Activated CD8-positive, alpha-beta T cell treated with anti-CD3 and anti-CD28 coated beads, Interleukin-2, amount 10 ng/mL, durations not matched to agents 7 days and 5 days (primary cell): ENCODE results near the gene RASSF8. TPM values are rescaled to one million over a fixed set of nuclear protein-coding genes. Genes with fewer than 3 reads are reported as not detected.

Experiments used
- ATAC-seq: fragments of 150-1000 bp; cut with Tn5 transposase; one replicate; pipeline ENCODE4 v1.10.0; 2021; ENCODE audit warnings: moderate library complexity
- CTCF ChIA-PET: fragments of 350-600 bp; sonication (Branson Sonifier 250); formaldehyde crosslinking; loops from one replicate; lab custom pipeline; 2021; ENCODE audit warnings: antibody characterized with exemption; lab: Charles Lee
- POLR2A ChIA-PET: fragments of 350-600 bp; sonication (Branson Sonifier 250); formaldehyde crosslinking; loops from one replicate; lab custom pipeline; 2021; ENCODE audit warnings: antibody characterized with exemption; lab: Charles Lee
- DNase-seq: peaks from one replicate; pipeline ENCODE4 v3.0.0-alpha.2; 2020
- H3K27ac Mint-ChIP-seq: one replicate; pipeline ENCODE4 v1.8.0; 2021; ENCODE audit warnings: mild to moderate bottlenecking, mixed read lengths
- H3K27me3 Mint-ChIP-seq: one replicate; pipeline ENCODE4 v1.8.0; 2021; ENCODE audit warnings: low read depth, mixed read lengths
- H3K36me3 Mint-ChIP-seq: one replicate; pipeline ENCODE4 v1.8.0; 2021; ENCODE audit warnings: low read depth, mixed read lengths
- H3K4me1 Mint-ChIP-seq: one replicate; pipeline ENCODE4 v1.8.0; 2021; ENCODE audit warnings: low read depth, mixed read lengths
- H3K4me3 Mint-ChIP-seq: one replicate; pipeline ENCODE4 v1.8.0; 2021; ENCODE audit warnings: mild to moderate bottlenecking, mixed read lengths
- H3K9me3 Mint-ChIP-seq: one replicate; pipeline ENCODE4 v1.8.0; 2022; ENCODE audit warnings: mixed read lengths; ENCODE audit not compliant: insufficient read depth
- total RNA-seq, 2 experiments: library from RNA; stranded (reverse); gene quantifications; one replicate each; pipeline ENCODE4 v1.2.3, GENCODE V29; 2021

The RASSF8 gene
- total RNA-seq, 2 experiments from 2014 or later, result 1.0 TPM

DNA sequence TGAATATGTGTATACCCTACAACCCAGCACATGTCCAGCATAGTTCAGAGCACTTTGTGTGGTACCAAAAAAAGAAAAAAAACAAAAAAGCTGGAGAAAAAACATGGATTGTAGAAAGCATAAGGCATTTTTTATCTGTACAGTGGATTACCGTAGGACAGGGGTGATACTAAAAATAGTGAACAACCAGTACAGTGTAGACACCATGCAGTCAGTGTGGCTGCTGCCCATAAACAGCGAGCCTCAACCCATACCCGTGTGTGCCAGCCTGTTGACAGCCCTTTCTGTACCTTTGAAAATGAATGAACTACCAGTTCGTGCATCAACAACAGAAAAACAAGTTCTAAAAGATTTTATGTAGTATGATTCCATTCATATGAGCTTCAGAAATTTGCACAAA lies 25.1 kb downstream of the RASSF8 start:
- ChIA-PET CTCF (no interaction called here), POLR2A (no interaction called here)
- Mint-ChIP-seq H3K27ac (no peak overlapping the region), H3K4me1 (no peaks in the 10 kb centered on the region), H3K4me3 (no peak overlapping the region), H3K27me3 (peaks cover 4% of the 10 kb centered on the region), H3K36me3 (no peaks in the 10 kb centered on the region), H3K9me3 (no peaks in the 10 kb centered on the region)
- no peak for DNase-seq
- no peak for ATAC-seq

DNA sequence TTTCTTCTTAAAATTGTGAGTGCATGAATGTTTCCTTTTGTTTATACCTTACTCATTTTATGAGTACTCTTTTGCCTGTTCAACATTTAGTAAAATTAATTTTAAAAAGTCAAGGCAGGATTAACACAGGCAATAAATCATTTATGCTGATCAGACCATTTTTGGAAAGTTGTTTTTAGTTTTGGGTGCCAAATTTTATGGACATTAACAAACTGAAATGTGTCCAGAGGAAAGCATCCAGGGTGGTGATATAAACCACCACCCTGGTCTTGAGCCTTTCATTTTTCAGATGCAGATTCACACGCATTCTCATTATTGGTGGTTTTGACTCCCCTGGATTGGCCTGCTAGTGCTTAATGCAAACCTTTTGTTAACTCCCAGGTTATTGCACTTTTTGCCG lies 26.3 kb downstream of the RASSF8 start:
- ChIA-PET CTCF (no interaction called here), POLR2A (no interaction called here)
- H3K27ac Mint-ChIP-seq, result no peak overlapping the region
- no peak for DNase-seq
- H3K4me3 Mint-ChIP-seq, result no peak overlapping the region
- no peaks in the 10 kb centered on the region for H3K9me3 Mint-ChIP-seq
- H3K36me3 Mint-ChIP-seq, result no peaks in the 10 kb centered on the region
- H3K27me3 Mint-ChIP-seq, result no peaks in the 10 kb centered on the region
- ATAC-seq, result no peak
- no peaks in the 10 kb centered on the region for H3K4me1 Mint-ChIP-seq

DNA sequence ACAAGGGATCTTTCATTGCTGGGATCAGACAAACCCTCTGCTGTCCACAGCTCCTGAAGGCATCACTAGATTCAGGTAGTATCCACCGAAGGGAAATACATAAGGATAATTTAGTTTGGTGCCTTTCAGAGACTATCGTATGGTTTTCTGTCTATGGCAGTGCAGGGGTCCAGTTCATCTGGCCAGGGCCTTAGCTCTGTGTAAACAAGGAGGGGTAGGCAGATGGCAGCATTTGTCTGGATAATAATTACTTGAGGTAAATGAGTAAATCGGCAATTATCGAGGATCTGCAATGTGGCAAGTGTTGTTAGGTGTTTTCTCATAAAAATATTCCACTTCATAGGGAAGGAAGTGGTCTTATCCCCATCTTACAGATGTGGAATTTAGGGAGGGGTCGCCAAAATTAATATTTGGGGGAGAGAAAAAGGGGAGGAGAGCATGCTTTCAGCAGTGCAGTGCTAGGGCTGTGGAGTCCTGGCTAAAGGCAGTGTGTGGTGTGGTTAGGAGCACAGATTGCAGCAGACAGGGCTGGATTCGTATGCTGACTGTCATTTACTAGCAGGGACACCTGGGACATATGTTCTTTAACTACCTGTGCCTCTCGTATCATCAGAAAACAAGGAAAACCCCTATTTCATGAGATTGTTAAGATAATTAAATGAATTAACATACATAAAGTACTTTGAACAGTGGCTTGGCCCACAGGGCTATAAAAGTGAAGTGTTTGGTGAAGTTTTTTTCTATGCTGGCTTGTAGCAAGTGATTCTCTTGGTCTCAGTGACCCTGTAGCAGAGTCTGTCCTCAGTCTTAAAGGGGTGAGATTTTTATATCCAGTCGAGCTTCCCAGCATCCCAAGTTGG lies 27.1 kb downstream of the RASSF8 start:
- H3K36me3 Mint-ChIP-seq, result no peaks in the 10 kb centered on the region
- no peaks in the 10 kb centered on the region for H3K9me3 Mint-ChIP-seq
- H3K4me1 Mint-ChIP-seq, result no peaks in the 10 kb centered on the region
- ChIA-PET CTCF (no interaction called here), POLR2A (no interaction called here)
- DNase-seq (no peak), ATAC-seq (no peak)
- no peak overlapping the region for H3K4me3 Mint-ChIP-seq
- no peak overlapping the region for H3K27ac Mint-ChIP-seq
- no peaks in the 10 kb centered on the region for H3K27me3 Mint-ChIP-seq

DNA sequence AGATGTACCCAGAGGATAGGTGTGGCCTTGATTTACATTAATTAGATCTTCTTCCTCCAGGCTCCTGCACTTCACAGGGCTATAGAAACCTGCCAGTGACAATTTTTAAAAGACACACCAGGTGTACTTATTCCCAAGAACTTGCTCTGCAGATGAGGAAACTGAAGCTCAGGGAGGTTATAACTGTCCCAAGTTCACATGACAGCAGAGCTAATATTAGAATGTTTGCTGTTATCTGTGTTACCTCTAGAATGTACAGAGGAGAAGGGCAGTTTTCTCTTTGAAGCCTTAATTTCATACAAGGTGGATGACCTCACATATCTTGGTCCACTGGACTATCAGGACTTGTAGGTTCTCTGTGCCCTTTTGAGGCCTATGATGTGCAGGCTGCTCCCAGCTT lies 27.7 kb downstream of the RASSF8 start:
- POLR2A ChIA-PET, result no interaction called here
- ATAC-seq (no peak), DNase-seq (no peak)
- CTCF ChIA-PET, result no interaction called here
- Mint-ChIP-seq H3K36me3 (no peaks in the 10 kb centered on the region), H3K4me1 (no peaks in the 10 kb centered on the region), H3K27me3 (no peaks in the 10 kb centered on the region), H3K27ac (no peak overlapping the region), H3K9me3 (no peaks in the 10 kb centered on the region), H3K4me3 (no peak overlapping the region)

DNA sequence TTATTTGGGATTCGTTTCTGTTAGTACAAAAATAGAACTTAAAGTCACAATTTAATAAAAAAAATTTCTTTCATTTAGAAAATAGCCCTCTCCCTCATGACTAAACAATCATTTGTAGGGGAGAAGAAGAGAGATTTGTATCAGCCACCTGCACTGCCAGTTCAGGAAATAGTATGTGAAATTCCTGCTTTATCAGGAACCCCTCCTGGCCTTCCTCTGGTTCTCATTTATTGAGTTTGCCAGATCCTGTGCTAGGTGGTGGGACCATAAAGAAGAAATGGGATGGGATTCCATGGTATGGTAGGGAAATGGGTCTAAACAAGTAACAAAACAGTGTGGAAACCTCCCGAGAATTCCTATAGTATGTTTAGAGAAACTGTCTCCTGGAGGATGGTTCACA lies 30.0 kb downstream of the RASSF8 start:
- no peaks in the 10 kb centered on the region for H3K27me3 Mint-ChIP-seq
- H3K4me1 Mint-ChIP-seq, result no peaks in the 10 kb centered on the region
- ChIA-PET CTCF (interaction anchor here (1.1 kb wide), 1 partner anchor 10 kb away, joined by 3 read pairs; no protein-coding TSS in a partner anchor), POLR2A (no interaction called here)
- no peaks in the 10 kb centered on the region for H3K9me3 Mint-ChIP-seq
- ATAC-seq (no peak), DNase-seq (no peak)
- H3K27ac Mint-ChIP-seq, result no peak overlapping the region
- H3K4me3 Mint-ChIP-seq, result no peak overlapping the region
- H3K36me3 Mint-ChIP-seq, result no peaks in the 10 kb centered on the region

DNA sequence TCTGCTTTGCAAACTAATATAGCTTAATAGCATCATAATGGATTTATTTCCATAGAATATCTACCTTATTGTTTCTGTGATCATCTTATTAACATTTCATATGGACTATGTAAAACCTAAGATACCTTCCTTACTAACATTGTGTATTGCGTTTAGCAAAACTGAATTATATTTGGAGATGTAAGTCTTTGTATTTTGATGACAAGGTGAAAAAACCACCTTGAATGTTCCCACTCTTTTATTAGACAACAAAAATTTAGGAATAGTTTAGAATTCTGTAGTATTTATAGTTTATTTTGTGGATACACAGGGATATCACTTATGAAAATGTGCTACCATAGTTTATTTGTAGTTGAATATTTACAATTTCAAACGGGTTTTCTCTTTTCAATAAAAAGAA lies 32.0 kb downstream of the RASSF8 start:
- no peak for ATAC-seq
- no peaks in the 10 kb centered on the region for H3K4me1 Mint-ChIP-seq
- POLR2A ChIA-PET, result interaction anchor here (0.9 kb wide), 1 partner anchor 11 kb away, joined by 3 read pairs; no protein-coding TSS in a partner anchor
- H3K36me3 Mint-ChIP-seq, result no peaks in the 10 kb centered on the region
- H3K9me3 Mint-ChIP-seq, result no peaks in the 10 kb centered on the region
- H3K4me3 Mint-ChIP-seq, result no peak overlapping the region
- peaks cover 2% of the 10 kb centered on the region for H3K27me3 Mint-ChIP-seq
- CTCF ChIA-PET, result no interaction called here
- H3K27ac Mint-ChIP-seq, result no peak overlapping the region
- DNase-seq, result no peak

DNA sequence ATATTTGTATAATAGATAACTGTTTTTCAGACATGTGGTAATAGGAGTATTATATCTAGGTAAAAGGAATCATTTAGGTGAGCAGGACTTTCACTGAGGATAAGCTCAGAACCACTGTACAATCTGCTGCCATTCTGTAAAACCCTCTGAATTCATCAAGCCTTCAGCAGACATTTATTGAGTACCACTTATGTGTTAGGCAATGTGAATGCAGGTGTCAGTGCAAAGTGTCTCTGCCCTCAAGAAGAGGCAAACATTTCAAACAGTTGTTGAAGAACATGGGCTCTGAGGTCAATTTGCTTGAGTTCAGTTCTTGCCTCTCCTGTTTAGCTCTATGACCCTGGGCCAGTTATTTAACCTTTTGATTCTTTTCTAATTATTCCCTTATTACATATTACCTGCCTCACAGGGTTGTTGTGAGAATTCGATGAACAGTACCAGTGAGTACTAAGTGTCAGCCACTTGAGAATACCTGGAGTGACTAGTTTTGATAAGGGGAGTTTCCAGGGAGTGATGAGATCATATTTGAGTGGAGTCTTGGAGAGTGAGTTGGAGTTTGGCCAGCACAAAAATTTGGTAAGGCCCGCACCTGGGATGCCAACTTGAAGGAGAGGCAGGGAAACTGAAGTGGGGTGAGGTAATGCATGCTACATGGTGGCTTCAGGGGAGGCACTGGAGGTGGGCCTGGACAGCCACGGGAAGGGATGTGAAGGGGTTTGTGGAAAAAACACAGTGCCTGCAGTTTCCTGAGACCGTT lies 33.7 kb downstream of the RASSF8 start:
- no peak overlapping the region for H3K4me3 Mint-ChIP-seq
- POLR2A ChIA-PET, result no interaction called here
- ATAC-seq (no peak), DNase-seq (no peak)
- H3K27ac Mint-ChIP-seq, result no peak overlapping the region
- peaks cover 5% of the 10 kb centered on the region for H3K27me3 Mint-ChIP-seq
- H3K9me3 Mint-ChIP-seq, result no peaks in the 10 kb centered on the region
- H3K4me1 Mint-ChIP-seq, result no peaks in the 10 kb centered on the region
- no peaks in the 10 kb centered on the region for H3K36me3 Mint-ChIP-seq
- CTCF ChIA-PET, result no interaction called here

DNA sequence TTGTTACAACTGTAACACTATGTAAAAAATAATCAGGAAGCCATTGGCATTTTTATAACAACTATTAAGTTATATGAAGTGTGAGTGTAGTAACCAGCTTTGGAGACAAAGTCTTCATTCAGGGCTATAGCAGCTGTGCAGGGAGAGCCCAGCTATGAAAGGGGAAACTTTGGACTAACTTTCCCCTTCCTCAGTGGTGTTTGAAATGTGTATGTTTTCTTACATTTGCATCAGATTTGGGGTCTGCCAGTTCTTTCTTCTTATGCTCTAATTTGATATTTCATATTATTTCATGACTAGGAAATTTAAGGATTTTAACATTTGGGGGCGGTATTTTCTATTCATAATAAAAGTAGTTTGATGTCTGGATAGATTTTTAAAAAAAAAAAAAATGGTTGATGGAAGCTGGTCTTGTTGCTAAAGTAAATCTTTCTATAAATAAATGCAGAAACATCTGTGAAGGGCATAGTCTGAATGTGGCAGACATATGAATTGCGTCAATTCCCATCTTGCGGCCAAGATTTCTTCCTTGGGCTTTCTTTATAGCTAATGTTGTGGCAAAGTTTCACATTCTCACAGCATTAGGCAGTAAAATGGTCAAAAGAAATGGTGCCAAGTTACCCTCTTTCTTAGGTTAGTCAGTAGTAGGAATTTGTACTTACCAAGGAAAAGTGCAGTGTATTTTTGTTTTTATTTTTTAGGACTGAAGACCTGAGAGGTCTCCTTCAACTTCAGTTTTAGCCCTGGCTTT lies 35.6 kb downstream of the RASSF8 start:
- Mint-ChIP-seq H3K9me3 (no peaks in the 10 kb centered on the region), H3K27me3 (peaks cover 5% of the 10 kb centered on the region), H3K4me3 (no peak overlapping the region), H3K27ac (no peak overlapping the region), H3K4me1 (no peaks in the 10 kb centered on the region), H3K36me3 (no peaks in the 10 kb centered on the region)
- ChIA-PET CTCF (no interaction called here), POLR2A (interaction anchor here (0.7 kb wide), 1 partner anchor 121 kb away, joined by 3 read pairs; no protein-coding TSS in a partner anchor)
- DNase-seq (no peak), ATAC-seq (no peak)

DNA sequence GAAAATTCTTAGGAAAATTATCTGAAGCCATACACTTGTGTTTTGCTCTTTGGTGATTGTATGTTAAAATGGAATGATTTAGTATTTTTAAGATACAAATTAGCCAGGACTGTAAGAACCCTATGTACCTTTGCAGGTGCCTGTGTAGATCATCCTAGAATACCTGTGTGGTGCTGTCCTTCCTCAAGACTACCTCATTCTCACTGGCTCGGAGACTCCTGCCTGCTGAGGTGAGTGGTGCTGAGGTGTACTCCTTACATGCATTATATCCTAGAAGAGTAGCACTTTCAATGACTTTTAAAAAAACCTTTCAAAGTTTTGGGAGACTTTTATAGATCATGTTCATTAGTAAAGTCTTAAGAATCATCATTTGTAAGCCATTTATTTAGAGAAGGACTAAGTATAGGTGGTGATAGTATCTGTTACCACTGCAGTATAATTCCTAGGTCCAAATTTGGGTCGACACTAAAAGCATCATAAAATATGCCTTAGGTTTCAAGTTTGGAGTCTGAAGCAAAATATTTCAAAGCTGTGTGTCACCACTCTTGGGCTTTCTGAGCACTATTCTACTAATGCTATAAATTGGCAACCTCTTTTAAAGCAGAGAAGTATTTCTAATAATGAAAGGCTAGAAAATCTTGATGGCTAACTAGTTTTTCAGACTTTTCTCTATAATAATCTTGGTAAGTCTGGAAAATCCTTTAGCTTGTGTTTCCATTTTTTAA lies 36.6 kb downstream of the RASSF8 start:
- DNase-seq (no peak), ATAC-seq (no peak)
- peaks cover 5% of the 10 kb centered on the region for H3K27me3 Mint-ChIP-seq
- CTCF ChIA-PET, result no interaction called here
- H3K36me3 Mint-ChIP-seq, result no peaks in the 10 kb centered on the region
- no peaks in the 10 kb centered on the region for H3K4me1 Mint-ChIP-seq
- no peaks in the 10 kb centered on the region for H3K9me3 Mint-ChIP-seq
- no peak overlapping the region for H3K4me3 Mint-ChIP-seq
- no peak overlapping the region for H3K27ac Mint-ChIP-seq
- POLR2A ChIA-PET, result no interaction called here

DNA sequence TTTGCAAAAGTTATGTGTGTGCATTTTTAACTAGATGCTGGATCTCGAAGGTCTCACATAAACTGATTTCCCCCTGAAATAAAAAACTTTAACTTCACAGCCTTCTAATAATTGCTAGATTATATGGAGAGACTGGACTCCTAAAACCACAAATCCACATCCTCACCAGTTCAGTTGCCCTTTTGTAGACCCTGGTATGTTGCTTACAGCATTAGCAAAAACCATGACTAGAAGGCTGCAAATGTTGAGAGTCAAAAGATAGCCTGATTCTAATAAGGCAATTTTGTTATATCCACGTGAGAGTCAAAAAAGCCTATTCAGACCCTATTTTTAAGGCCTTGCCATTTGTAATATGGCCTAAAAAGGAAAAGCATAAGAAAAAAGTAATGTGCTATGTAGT lies 37.4 kb downstream of the RASSF8 start:
- DNase-seq, result no peak
- POLR2A ChIA-PET, result no interaction called here
- no peak for ATAC-seq
- Mint-ChIP-seq H3K36me3 (no peaks in the 10 kb centered on the region), H3K27ac (no peak overlapping the region), H3K27me3 (peaks cover 5% of the 10 kb centered on the region), H3K4me1 (no peaks in the 10 kb centered on the region), H3K4me3 (no peak overlapping the region), H3K9me3 (no peaks in the 10 kb centered on the region)
- CTCF ChIA-PET, result no interaction called here

DNA sequence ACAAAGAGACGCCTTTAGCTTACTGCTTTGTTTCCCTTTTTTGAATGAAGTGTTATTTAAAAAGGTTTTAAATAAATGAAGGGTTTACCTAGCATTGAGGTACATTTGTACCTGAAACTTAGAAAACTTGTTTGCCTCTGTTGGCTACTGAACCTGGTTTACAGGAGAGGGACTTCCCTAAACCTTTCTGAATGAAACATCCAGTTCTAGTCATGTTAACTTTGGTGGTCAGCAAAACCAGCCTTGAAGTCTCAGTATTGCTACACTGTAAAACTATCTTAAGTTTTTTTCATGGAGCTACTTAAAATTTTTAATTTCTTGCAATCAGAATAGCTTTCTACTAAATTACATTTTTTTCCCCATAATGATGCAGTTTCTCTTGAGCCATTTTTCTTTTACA lies 38.2 kb downstream of the RASSF8 start:
- Mint-ChIP-seq H3K9me3 (no peaks in the 10 kb centered on the region), H3K36me3 (no peaks in the 10 kb centered on the region), H3K27me3 (peaks cover 5% of the 10 kb centered on the region), H3K4me3 (no peak overlapping the region), H3K27ac (no peak overlapping the region), H3K4me1 (no peaks in the 10 kb centered on the region)
- DNase-seq (no peak), ATAC-seq (no peak)
- POLR2A ChIA-PET, result no interaction called here
- CTCF ChIA-PET, result no interaction called here
